ENCODE data around the gene LIFR.

DNA sequence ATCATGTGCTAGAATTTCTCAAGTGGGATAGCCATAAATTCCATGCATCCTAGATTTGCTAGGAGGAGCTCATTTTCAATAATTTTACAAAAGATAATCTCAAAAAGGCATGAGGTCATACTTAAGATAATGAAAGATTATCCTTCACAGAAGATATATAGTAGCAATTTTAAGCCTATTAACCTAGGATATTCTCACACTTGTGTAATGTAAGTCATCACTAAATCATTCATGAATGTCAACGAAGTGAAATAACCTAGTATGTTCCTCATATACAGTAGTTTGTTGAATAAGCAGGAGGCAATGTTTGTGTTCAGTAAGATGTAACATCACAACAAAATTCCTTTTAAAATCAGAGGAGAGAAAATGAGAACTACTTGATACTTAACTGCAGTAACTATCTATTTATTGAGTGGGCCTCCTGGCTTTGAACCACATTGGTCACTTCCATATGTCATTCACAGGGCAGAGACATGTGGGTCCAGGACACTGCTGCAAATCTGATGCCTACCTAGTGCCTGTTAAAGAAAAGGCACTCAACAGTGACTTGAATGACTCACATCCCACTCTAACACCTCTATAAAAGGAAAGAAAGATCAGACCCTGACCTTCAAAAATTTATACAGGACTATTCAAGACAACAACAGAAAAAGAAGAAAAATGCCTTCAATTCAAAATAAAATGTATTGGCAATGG, 8.2 kb downstream of the LIFR start:
- no peak for TF ChIP-seq CTCF (IDR thresholded peaks at IDR 0.05 in 2 of 3, conservative IDR thresholded peaks at IDR 0.05 in 1 of 3; ENCODE audit: borderline replicate concordance in 1 of 3, insufficient read depth in 1 of 3, low read depth in 2 of 3, low read length in 2 of 3)
- no peak for TF ChIP-seq POLR2A (IDR thresholded peaks at IDR 0.05; ENCODE audit: borderline replicate concordance, extremely low read depth, insufficient read depth, insufficient read length)
- TF ChIP-seq MAX (IDR thresholded peaks at IDR 0.05), result no peak
- no peak for TF ChIP-seq CEBPB (IDR thresholded peaks at IDR 0.05; ENCODE audit: low read depth)
- TF ChIP-seq EZH2phosphoT487 (IDR thresholded peaks at IDR 0.05; ENCODE audit: borderline replicate concordance), result no peak
- TF ChIP-seq POLR2AphosphoS5 (IDR thresholded peaks at IDR 0.05; ENCODE audit: low read depth, low read length), result no peak
- TF ChIP-seq, protein P1, sequence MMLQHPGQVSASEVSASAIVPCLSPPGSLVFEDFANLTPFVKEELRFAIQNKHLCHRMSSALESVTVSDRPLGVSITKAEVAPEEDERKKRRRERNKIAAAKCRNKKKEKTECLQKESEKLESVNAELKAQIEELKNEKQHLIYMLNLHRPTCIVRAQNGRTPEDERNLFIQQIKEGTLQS (IDR thresholded peaks at IDR 0.05), result no peak

All from HCT116 (cell line).